ENCODE data around the gene DPH3.

DPH3 gene

GRCh38 chr3:16307832-16308531 lies 43.2 kb upstream of the DPH3 start:
- TF ChIP-seq CTCF (IDR thresholded peaks at IDR 0.05; ENCODE audit: extremely low read depth, insufficient read depth, missing control alignments) = no peak
- no peak for DNase-seq (ENCODE audit: low spot score)
- in situ Hi-C loops (cut with MboI; ENCODE audit: low pct_unique_long_range_greater_than_20kb, low sequenced_read_pairs, unreplicated experiment) = no loop called here

DNA sequence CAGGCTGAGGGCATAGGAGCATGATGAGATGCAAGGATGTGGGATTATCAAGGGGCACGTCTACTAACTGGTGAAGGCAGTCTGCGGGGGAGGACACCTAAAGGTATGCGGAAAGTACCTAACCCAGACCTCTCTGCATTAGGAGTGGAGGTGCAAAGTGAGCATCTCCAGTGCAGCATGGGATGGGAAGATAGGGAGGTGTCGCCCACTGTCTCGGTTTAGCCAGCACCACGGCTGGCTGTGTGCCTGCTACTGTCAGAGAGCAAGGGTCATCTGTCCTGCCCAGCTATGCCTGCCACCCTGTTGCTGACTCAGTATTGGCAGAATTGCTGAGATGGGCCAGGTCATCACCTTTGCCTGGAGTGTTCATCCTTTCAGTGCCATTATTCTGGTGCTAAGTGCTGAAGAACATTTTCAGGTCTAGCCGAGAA lies 40.4 kb upstream of the DPH3 start:
- no peak for DNase-seq (ENCODE audit: low spot score)
- in situ Hi-C loops (cut with MboI; ENCODE audit: low pct_unique_long_range_greater_than_20kb, low sequenced_read_pairs, unreplicated experiment) = no loop called here
- TF ChIP-seq CTCF (IDR thresholded peaks at IDR 0.05; ENCODE audit: extremely low read depth, insufficient read depth, missing control alignments) = no peak

DNA sequence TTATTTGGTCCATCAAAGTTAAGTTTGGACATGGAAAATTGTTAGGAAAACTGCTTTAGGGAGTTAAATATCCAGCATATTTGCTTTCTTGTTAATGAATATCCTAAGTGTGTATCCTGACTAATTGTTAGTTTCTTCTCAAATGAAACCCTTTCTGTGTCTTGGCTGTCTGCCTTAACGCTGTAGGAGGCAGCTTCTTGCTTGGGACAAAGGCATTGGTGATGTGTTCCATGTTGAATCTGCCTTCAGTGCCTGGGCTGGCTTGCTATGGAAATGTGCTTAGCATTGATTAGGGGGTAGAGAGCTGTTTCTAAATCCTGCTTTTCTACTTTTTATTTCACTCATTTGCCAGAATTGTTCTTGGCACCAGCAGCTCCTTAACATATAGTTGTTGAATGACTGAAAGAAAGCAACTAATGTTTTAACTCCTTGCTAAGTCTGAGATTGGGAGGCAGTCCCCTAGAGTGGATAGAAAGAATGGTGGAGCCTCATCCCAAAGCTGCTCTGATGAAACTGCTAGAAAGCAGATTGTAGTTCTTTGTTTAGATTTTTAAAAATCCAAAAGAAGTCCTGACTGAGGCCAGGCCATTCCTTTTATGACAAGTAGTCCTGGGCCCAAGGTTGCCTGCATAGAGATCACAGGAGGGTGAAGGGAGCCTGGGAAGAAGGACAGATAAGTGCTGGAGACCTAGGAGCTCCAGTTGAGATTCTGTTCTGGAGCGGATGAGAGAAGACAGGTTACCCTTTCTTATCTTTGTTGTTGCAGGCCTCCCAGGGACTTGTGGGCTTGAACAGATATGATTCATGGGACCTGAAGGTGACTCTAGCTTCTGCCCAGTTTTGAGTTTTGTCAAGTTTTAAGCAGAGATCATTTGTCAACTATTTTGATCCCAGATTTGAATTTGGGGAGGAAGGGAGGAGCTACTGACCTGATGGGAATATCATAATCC lies 39.6 kb upstream of the DPH3 start:
- no peak for TF ChIP-seq CTCF (IDR thresholded peaks at IDR 0.05; ENCODE audit: extremely low read depth, insufficient read depth, missing control alignments)
- in situ Hi-C loops (cut with MboI; ENCODE audit: low pct_unique_long_range_greater_than_20kb, low sequenced_read_pairs, unreplicated experiment) = no loop called here
- no peak for DNase-seq (ENCODE audit: low spot score)

DNA sequence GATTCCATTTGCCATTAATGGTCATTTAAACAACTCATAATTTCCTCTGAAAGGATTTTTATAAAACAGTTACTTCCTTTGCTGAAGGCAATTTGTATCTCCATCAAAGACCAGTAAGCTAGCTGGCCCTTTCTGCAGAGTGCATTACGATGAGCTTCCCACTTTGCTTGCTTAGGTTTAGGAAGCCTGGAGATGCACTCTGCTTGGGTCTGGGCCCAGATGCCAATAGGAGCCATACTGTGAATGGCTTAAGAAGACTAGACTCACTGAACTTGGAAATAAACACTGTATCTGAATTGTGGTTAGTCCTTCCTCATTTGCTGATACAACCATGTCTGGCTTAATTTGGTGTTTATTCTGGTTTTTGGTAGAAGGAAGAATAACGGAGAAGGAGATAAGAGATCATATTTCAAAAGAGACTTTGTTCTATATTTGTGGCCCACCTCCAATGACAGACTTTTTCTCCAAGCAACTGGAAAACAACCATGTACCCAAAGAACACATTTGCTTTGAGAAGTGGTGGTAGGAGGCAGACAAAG lies 38.4 kb upstream of the DPH3 start:
- in situ Hi-C loops (cut with MboI; ENCODE audit: low pct_unique_long_range_greater_than_20kb, low sequenced_read_pairs, unreplicated experiment) = no loop called here
- TF ChIP-seq CTCF (IDR thresholded peaks at IDR 0.05; ENCODE audit: extremely low read depth, insufficient read depth, missing control alignments) = no peak
- DNase-seq (ENCODE audit: low spot score) = no peak

- no peak for DNase-seq (ENCODE audit: low spot score)
- in situ Hi-C loops (cut with MboI; ENCODE audit: low pct_unique_long_range_greater_than_20kb, low sequenced_read_pairs, unreplicated experiment) = no loop called here
- TF ChIP-seq CTCF (IDR thresholded peaks at IDR 0.05; ENCODE audit: extremely low read depth, insufficient read depth, missing control alignments) = no peak
Observed at GRCh38 chr3:16302082-16302631, 37.4 kb upstream of the DPH3 start.

DNA sequence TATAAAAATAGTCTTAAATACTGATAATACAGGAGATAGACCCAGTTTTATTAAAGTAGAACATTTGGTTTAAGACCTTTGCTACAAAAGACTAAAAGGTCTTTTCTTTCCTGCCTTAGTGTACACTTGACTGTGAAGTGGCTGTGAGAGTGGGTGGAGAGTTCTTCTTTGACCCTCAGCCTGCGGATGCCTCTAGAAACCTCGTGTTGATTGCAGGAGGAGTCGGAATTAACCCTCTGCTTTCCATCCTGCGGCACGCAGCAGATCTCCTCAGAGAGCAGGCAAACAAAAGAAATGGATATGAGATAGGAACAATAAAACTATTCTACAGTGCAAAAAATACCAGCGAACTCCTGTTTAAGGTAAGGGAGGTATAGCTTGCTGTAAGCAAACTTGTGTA lies 36.8 kb upstream of the DPH3 start:
- DNase-seq (ENCODE audit: low spot score) = no peak
- in situ Hi-C loops (cut with MboI; ENCODE audit: low pct_unique_long_range_greater_than_20kb, low sequenced_read_pairs, unreplicated experiment) = no loop called here
- no peak for TF ChIP-seq CTCF (IDR thresholded peaks at IDR 0.05; ENCODE audit: extremely low read depth, insufficient read depth, missing control alignments)

Measured in GM13977 (cell line).